Stimulated activated CD4-positive, alpha-beta T cell treated with anti-CD3 and anti-CD28 coated beads, Interleukin-1b, Interleukin-23, amount 100 ng/mL, for 1 hour (primary cell): ENCODE results near the gene PCDHB13.
"Not testable (repeated sequence)": the region's sequence is repeated elsewhere in the genome, so short reads cannot be mapped to it uniquely, and the experiment has no call there.

Source experiments
- DNase-seq, 2 donors: peaks; one replicate each; pipeline ENCODE4 v3.0.0-alpha.2; 2020; ENCODE audit warnings: low read depth in 2 of 2

Gene PCDHB13

DNA sequence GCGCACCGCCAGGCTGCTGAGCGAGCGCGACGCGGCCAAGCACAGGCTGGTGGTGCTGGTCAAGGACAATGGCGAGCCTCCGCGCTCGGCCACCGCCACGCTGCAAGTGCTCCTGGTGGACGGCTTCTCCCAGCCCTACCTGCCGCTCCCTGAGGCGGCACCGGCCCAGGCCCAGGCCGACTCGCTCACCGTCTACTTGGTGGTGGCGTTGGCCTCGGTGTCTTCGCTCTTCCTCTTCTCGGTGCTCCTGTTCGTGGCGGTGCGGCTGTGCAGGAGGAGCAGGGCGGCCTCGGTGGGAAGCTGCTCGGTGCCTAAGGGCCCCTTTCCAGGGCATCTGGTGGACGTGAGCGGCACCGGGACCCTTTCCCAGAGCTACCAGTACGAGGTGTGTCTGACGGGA is 12.1 kb upstream of the PCDHB13 start:
- DNase-seq, result not testable (repeated sequence)

- DNase-seq, result no peak
Observed at GRCh38 chr5:141208478-141208877, 5.2 kb upstream of the PCDHB13 start, which contains the start of gene PCDHB12. Gene PCDHB12 (plus strand): TSS chr5:141208719. CDS start chr5:141208908, 189 bp downstream.

DNA sequence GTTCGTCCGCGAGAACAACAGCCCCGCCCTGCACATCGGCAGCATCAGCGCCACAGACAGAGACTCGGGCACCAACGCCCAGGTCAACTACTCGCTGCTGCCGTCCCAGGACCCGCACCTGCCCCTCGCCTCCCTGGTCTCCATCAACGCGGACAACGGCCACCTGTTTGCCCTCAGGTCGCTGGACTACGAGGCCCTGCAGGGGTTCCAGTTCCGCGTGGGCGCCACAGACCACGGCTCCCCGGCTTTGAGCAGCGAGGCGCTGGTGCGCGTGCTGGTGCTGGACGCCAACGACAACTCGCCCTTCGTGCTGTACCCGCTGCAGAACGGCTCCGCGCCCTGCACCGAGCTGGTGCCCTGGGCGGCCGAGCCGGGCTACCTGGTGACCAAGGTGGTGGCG is 3.4 kb upstream of the PCDHB13 start:
- not testable (repeated sequence) for DNase-seq

- DNase-seq, result not testable (repeated sequence)
Observed at GRCh38 chr5:141210849-141211248, 2.9 kb upstream of the PCDHB13 start.

GRCh38 chr5:141214583-141214982 is 864 bp downstream of the PCDHB13 start:
- DNase-seq, result not testable (repeated sequence)

GRCh38 chr5:141215504-141215903 is 1.8 kb downstream of the PCDHB13 start:
- not testable (repeated sequence) for DNase-seq

DNA sequence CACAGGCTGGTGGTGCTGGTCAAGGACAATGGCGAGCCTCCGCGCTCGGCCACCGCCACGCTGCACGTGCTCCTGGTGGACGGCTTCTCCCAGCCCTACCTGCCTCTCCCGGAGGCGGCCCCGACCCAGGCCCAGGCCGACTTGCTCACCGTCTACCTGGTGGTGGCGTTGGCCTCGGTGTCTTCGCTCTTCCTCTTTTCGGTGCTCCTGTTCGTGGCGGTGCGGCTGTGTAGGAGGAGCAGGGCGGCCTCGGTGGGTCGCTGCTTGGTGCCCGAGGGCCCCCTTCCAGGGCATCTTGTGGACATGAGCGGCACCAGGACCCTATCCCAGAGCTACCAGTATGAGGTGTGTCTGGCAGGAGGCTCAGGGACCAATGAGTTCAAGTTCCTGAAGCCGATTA is 2.3 kb downstream of the PCDHB13 start:
- DNase-seq, result not testable (repeated sequence)

DNA sequence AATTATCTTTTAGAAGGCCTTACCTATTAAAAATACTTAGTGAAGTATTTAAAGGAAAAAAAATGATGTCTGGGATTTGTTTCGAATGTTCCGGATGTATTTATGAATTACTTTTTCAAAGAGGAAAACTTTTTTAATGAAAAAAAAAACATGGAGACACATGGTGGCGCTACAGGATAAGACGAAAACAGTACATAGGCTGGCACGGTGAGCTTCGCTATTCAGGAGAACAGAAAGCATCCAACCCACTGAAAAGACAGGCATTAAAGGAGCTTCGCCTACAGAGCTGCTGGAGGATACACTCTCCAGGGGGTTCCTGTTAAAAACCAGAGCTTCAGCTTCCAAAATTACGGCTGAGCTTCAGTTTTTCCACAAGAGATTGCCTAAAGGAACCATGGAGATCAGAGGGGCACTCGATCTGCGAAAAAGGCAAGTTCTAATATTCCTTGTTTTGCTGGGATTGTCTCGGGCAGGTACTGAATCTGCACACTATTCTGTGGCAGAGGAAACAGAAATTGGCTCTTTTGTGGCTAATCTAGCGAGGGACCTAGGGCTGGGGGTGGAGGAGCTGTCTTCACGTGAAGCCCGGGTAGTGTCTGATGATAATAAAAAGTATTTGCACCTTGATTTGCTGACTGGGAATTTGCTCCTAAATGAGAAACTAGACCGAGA is 9.5 kb downstream of the PCDHB13 start, which contains the start of gene PCDHB14:
Gene PCDHB14, plus strand, starts transcription at position 232 of the 672 bp plus-strand sequence. Its CDS starts 163 bp downstream, at position 395.
- DNase-seq, result no peak

GRCh38 chr5:141224844-141225243 is 11.1 kb downstream of the PCDHB13 start:
- not testable (repeated sequence) for DNase-seq

- DNase-seq, result not testable (repeated sequence)
Observed at GRCh38 chr5:141225421-141225820, 11.7 kb downstream of the PCDHB13 start.

- no peak for DNase-seq
Observed at GRCh38 chr5:141234109-141234667, 20.5 kb downstream of the PCDHB13 start.

GRCh38 chr5:141235922-141236321 is 22.2 kb downstream of the PCDHB13 start:
- DNase-seq, result not testable (repeated sequence)

DNA sequence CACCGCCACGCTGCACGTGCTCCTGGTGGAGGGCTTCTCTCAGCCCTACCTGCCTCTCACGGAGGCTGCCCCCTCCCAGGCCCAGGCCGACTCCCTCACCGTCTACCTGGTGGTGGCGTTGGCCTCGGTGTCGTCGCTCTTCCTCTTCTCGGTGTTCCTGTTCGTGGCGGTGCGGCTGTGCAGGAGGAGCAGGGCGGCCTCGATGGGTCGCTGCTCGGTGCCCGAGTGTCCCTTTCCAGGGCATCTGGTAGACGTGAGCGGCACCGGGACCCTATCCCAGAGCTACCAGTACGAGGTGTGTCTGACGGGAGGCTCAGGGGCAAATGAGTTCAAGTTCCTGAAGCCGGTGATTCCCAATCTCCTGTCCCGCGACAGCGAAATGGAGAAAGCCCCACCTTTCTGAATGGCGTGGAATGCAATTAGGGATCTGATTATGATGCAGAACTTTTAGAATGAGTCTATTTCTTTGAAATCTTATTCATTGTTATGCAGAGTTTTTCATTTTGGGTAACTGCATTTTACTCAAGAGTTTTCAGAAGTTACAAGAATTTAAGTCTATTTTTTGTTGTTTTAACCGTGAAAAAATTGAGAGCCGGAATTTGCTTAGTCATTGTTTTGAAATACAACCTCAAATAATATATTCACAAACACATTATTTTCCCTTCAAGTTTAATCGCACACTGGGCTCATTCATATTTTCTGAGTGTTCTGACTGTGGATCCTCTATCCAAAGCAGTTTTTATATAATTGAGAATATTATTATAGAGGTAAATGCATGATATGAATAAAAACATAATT is 23.0 kb downstream of the PCDHB13 start:
- no peak for DNase-seq

- DNase-seq, result no peak
Observed at GRCh38 chr5:141241496-141241895, 27.8 kb downstream of the PCDHB13 start.

DNA sequence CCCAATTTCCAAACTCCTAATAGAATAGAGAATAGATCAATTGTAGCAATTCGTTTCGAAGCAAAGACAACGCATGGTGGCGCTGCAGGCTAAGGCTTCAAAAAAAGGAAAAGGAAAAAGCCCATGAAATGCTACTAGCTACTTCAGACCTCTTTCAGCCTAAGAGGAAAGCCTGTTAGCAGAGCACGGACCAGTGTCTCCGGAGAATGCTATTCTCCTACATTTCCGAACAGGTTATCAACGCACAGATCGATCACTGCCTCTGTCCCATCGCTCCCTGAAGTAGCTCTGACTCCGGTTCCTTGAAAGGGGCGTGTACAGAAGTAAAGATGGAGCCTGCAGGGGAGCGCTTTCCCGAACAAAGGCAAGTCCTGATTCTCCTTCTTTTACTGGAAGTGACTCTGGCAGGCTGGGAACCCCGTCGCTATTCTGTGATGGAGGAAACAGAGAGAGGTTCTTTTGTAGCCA is 31.6 kb downstream of the PCDHB13 start, which contains the start of gene PCDHB15:
Gene PCDHB15, plus strand, starts transcription at position 146 of the 468 bp plus-strand sequence. Its CDS starts 184 bp downstream, at position 330.
- DNase-seq, result no peak

DNA sequence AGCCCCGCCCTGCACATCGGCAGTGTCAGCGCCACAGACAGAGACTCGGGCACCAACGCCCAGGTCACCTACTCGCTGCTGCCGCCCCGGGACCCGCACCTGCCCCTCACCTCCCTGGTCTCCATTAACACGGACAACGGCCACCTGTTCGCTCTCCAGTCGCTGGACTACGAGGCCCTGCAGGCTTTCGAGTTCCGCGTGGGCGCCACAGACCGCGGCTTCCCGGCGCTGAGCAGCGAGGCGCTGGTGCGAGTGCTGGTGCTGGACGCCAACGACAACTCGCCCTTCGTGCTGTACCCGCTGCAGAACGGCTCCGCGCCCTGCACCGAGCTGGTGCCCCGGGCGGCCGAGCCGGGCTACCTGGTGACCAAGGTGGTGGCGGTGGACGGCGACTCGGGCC is 33.3 kb downstream of the PCDHB13 start:
- DNase-seq, result not testable (repeated sequence)

GRCh38 chr5:141247434-141247833 is 33.7 kb downstream of the PCDHB13 start:
- DNase-seq, result not testable (repeated sequence)

DNA sequence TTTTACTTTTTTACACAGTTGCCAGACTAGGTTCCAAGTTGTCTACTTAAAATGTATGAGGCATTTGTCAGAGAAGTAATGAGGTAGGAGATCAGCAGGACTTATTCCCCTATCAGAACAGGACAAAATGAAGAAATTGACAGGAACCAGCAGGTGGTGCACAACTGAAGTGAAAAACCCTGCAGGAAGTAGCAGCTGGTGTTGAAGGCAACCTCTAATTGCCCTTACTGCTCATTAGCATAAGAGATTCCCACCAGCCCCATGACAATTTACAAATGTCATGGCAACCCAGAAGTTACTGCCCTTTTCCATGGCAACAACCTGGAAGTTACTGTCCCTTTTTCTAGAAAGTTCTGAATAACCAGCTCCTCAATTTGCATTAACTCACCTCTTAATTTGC is 36.9 kb downstream of the PCDHB13 start:
- DNase-seq, result no peak

DNA sequence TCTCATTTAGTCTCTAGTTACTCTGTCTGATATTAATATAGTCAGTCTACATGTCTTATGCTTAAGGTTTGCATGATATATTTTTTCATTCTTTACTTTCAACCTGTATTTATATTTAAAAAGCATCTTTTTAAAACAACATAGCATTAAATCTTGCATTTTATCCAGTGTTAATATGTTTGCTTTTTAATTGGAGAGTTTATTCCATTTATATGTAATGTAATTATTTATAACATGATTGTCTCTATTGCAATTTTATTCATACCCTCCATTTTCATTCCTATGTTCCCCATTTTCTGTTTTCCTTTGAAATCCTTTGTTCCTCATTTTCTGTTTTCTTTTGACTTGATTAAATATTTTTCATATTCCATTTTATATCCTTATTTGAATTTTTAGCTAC is 44.7 kb downstream of the PCDHB13 start:
- DNase-seq, result no peak

DNA sequence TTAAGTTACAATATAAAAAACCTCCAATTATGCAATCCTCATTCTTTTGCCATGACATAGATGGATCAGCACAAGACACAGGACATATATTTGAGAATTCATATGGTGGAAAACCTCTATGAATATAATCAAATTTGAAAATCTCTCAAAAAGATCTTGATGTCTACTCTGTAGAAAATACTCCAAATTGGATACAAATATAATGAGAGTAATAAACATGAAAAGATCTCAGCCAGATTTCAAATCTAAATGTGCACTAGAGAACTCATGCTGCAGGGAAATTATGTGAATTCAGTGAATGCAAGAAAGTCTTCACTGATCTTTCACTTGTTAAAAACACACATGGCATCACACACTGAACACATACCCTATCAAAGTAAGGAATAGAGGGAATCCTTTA is 45.2 kb downstream of the PCDHB13 start:
- DNase-seq, result no peak

DNA sequence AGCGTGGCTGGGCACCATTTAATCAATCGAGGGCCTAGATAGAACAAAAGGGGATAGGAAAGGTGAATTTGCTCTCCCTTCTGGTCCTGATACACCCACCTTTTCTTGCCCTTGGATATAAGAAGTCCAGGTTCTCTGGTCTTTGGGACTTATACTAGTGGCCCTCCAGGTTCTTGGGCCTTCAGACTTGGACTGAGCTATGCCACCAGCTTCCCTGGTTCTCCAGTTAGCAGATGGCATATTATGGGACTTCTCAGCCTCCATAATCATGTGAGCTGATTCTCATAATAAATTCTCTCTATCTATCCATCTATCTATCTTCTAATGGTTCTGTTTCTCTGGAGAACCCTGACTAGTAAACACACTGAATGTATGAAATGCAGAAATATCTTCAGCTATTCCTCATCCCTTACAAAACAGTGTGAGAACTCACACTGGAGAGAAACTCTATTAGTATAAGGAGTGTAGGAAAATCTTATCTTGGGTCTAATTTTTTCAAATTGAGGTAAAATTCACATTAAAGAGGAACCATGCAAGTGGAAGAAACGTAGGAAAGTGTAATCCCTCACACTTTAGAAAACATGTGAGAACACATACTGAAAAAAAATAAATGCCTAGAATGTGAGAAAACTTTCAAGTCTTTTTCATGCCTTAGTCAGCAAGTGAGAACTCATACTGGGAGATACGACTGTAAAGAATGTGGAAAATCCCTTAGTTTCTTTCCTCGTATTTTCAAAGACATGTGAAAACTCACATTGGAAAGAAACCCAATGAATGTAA is 46.9 kb downstream of the PCDHB13 start:
- DNase-seq, result no peak

- DNase-seq, result no peak
Observed at GRCh38 chr5:141261238-141261546, 47.5 kb downstream of the PCDHB13 start.
